Keratinocyte (primary cell): ENCODE measurements around the gene FAT1.

Experiments used
- EZH2 ChIP-seq: IDR thresholded peaks from one replicate; pipeline ENCODE4 v1.6.1; 2012; ENCODE audit warnings: inconsistent platforms, mild to moderate bottlenecking, low read length, moderate library complexity
- TF ChIP-seq, protein P1 (sequence below), 3 experiments: IDR thresholded peaks in 1 of 3; conservative IDR thresholded peaks in 1 of 3; optimal IDR thresholded peaks in 1 of 3; 2 replicates in 2 of 3; 3 replicates in 1 of 3; pipeline versions ENCODE3 to v1.5.1; 2011; ENCODE audit warnings: low read length in 3 of 3, mild to moderate bottlenecking in 3 of 3, moderate library complexity in 2 of 3, control low read depth in 1 of 3, inconsistent platforms in 1 of 3; ENCODE audit not compliant: insufficient read depth in 2 of 3; ENCODE audit errors: extremely low read depth in 1 of 3

- TF ChIP-seq EZH2: no peak
- TF ChIP-seq, protein P1, sequence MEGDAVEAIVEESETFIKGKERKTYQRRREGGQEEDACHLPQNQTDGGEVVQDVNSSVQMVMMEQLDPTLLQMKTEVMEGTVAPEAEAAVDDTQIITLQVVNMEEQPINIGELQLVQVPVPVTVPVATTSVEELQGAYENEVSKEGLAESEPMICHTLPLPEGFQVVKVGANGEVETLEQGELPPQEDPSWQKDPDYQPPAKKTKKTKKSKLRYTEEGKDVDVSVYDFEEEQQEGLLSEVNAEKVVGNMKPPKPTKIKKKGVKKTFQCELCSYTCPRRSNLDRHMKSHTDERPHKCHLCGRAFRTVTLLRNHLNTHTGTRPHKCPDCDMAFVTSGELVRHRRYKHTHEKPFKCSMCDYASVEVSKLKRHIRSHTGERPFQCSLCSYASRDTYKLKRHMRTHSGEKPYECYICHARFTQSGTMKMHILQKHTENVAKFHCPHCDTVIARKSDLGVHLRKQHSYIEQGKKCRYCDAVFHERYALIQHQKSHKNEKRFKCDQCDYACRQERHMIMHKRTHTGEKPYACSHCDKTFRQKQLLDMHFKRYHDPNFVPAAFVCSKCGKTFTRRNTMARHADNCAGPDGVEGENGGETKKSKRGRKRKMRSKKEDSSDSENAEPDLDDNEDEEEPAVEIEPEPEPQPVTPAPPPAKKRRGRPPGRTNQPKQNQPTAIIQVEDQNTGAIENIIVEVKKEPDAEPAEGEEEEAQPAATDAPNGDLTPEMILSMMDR (optimal IDR thresholded peaks at IDR 0.05 in 1 of 3, IDR thresholded peaks at IDR 0.05 in 1 of 3, conservative IDR thresholded peaks at IDR 0.05 in 1 of 3; ENCODE audit: extremely low read depth in 1 of 3, insufficient read depth in 2 of 3, low read length in 3 of 3): no peak
Observed at GRCh38 chr4:186743261-186743660, 19.6 kb upstream of the FAT1 start.
